Measurements from ENCODE around the gene GINM1.

GINM1 gene

GRCh38 chr6:149600508-149600907 is 34.3 kb downstream of the GINM1 start:
- no peak for DNase-seq

GRCh38 chr6:149608381-149608982 is 42.3 kb downstream of the GINM1 start:
- no peak for DNase-seq

- DNase-seq = no peak
These were observed 48.2 kb downstream of the GINM1 start for GRCh38 chr6:149614337-149614736.

- DNase-seq = no peak
These were observed 49.6 kb downstream of the GINM1 start for GRCh38 chr6:149615805-149616204.

- DNase-seq = no peak
These were observed 61.5 kb downstream of the GINM1 start for GRCh38 chr6:149627672-149628071.

GRCh38 chr6:149628875-149629510 is 62.8 kb downstream of the GINM1 start:
- DNase-seq = no peak

GRCh38 chr6:149634315-149634714 is 68.1 kb downstream of the GINM1 start:
- no peak for DNase-seq

GRCh38 chr6:149636124-149636523 is 69.9 kb downstream of the GINM1 start:
- no peak for DNase-seq

All from CD4-positive, alpha-beta T cell treated with Interferon gamma for 1 hour (primary cell).